PC-3 (cell line): ENCODE measurements around the gene CEBPA. TPM values are rescaled to one million over a fixed set of nuclear protein-coding genes. Genes with fewer than 3 reads are reported as not detected.

ENCODE experiments used
- ATAC-seq: fragments of 200-7000 bp; cut with Tn5 transposase; 2 replicates; pipeline ENCODE4 v1.9.1; 2020; ENCODE audit warnings: mild to moderate bottlenecking, moderate library complexity
- BruUV-seq: library from RNA; stranded (reverse); fragments of 400-500 nt; replicated peaks from 2 replicates; lab custom pipeline; 2021; lab: Mats Ljungman, UMichigan
- CTCF ChIA-PET: fragments of 300-600 bp; sonication (Branson Sonifier 250); formaldehyde crosslinking; loops from one replicate; lab custom pipeline; 2022; ENCODE audit warnings: antibody characterized with exemption; lab: Charles Lee
- POLR2A ChIA-PET: fragments of 300-600 bp; sonication (Branson Sonifier 250); formaldehyde crosslinking; loops from one replicate; lab custom pipeline; 2022; ENCODE audit warnings: antibody characterized with exemption; ENCODE audit not compliant: unreplicated experiment; lab: Charles Lee
- DNase-seq: peaks from one replicate; pipeline ENCODE4 v3.0.0-alpha.2; 2015
- H2AFZ ChIP-seq: fragments of 300-600 bp; sonication (generic); 2 replicates; pipeline ENCODE4 v1.6.0; 2016; ENCODE audit warnings: antibody characterized with exemption, low read length
- H3F3A ChIP-seq: fragments of 300-600 bp; sonication (generic); one replicate; pipeline ENCODE4 v1.6.0; 2017; ENCODE audit warnings: antibody characterized with exemption, low read length, control low read depth, mild to moderate bottlenecking; ENCODE audit not compliant: unreplicated experiment
- H3K27ac ChIP-seq: fragments of 300-600 bp; sonication (generic); 2 replicates; pipeline ENCODE4 v1.5.1; 2016; ENCODE audit warnings: mild to moderate bottlenecking, low read length
- H3K27me3 ChIP-seq: fragments of 300-600 bp; sonication (generic); 2 replicates; pipeline ENCODE4 v1.6.1; 2016; ENCODE audit warnings: low read length, mixed read lengths
- H3K36me3 ChIP-seq: fragments of 300-600 bp; sonication (generic); 2 replicates; pipeline ENCODE4 v1.6.1; 2016; ENCODE audit warnings: low read depth, mixed run types, low read length, mixed read lengths
- H3K4me1 ChIP-seq: fragments of 300-600 bp; sonication (generic); 2 replicates; pipeline ENCODE4 v1.5.1; 2016; ENCODE audit warnings: low read length; ENCODE audit not compliant: insufficient read depth
- H3K4me2 ChIP-seq: fragments of 300-600 bp; sonication (generic); 2 replicates; pipeline ENCODE4 v1.6.0; 2016; ENCODE audit warnings: low read length
- H3K4me3 ChIP-seq: fragments of 300-600 bp; sonication (generic); 2 replicates; pipeline ENCODE4 v1.5.1; 2016; ENCODE audit warnings: mild to moderate bottlenecking, low read length, mixed read lengths
- H3K79me2 ChIP-seq: fragments of 300-600 bp; sonication (generic); 2 replicates; pipeline ENCODE4 v1.6.1; 2017; ENCODE audit warnings: low read length, mixed read lengths
- H3K9ac ChIP-seq: fragments of 300-600 bp; sonication (generic); 2 replicates; pipeline ENCODE4 v1.6.0; 2016; ENCODE audit warnings: mild to moderate bottlenecking, low read length
- H3K9me2 ChIP-seq: fragments of 300-600 bp; sonication (generic); replicated peaks from 2 replicates; pipeline ENCODE4 v1.6.1; 2016; ENCODE audit warnings: mixed run types, low read length, mixed read lengths
- H3K9me3 ChIP-seq: fragments of 300-600 bp; sonication (generic); 2 replicates; pipeline ENCODE4 v1.6.1; 2016; ENCODE audit warnings: low read length, mixed read lengths
- H4K20me1 ChIP-seq: fragments of 300-600 bp; sonication (generic); 2 replicates; pipeline ENCODE4 v1.6.1; 2016; ENCODE audit warnings: low read length, mixed read lengths
- CTCF ChIP-seq: fragments of 300-600 bp; sonication (generic); conservative IDR thresholded peaks from 2 replicates; pipeline ENCODE4 v1.5.1; 2017; ENCODE audit warnings: antibody characterized with exemption, low read depth, mild to moderate bottlenecking, low read length
- EZH2 ChIP-seq: fragments of 300-600 bp; sonication (generic); IDR thresholded peaks from one replicate; pipeline ENCODE4 v1.6.1; 2017; ENCODE audit warnings: antibody characterized with exemption, mild to moderate bottlenecking, low read length; ENCODE audit not compliant: unreplicated experiment
- EZH2phosphoT487 ChIP-seq: fragments of 300-600 bp; sonication (generic); IDR thresholded peaks from 2 replicates; pipeline ENCODE4 v1.6.1; 2018; ENCODE audit warnings: mild to moderate bottlenecking, antibody characterized with exemption, low read length, borderline replicate concordance
- intact Hi-C: fragments of 100-400 bp; cut with micrococcal nuclease; formaldehyde crosslinking; loops from 2 replicates; pipeline ENCODE4 v1.9.0; 2023
- total RNA-seq: library from RNA; depleted of rRNA; stranded (reverse); fragments of >200 nt; gene quantifications from 2 replicates; pipeline ENCODE4 v1.2.3, GENCODE V29; 2014

CEBPA gene
- total RNA-seq, 1 experiment from 2014 or later = 2.9 TPM

- no TSS peak for BruUV-seq
- ChIA-PET CTCF (no interaction called here), POLR2A (no interaction called here)
- Histone ChIP-seq H3K36me3 (no peaks in the 10 kb centered on the region), H3K27ac (no peak overlapping the region), H3K79me2 (no peaks in the 10 kb centered on the region), H3K4me3 (no peak overlapping the region), H3K27me3 (no peaks in the 10 kb centered on the region), H4K20me1 (no peaks in the 10 kb centered on the region), H3F3A (no peaks in the 10 kb centered on the region), H3K4me1 (peaks cover 11% of the 10 kb centered on the region), H3K9me2 (no peaks in the 10 kb centered on the region), H3K9me3 (no peaks in the 10 kb centered on the region), H2AFZ (no peak overlapping the region), H3K4me2 (no peak overlapping the region), H3K9ac (no peak overlapping the region)
- intact Hi-C loops = no loop called here
- no peak for TF ChIP-seq EZH2phosphoT487
- no peak for TF ChIP-seq CTCF
- TF ChIP-seq EZH2 = no peak
- no peak for ATAC-seq
- DNase-seq = no peak
Measured at GRCh38 chr19:33273065-33273736, 29.1 kb downstream of the CEBPA start.

- TF ChIP-seq EZH2 (no peak), EZH2phosphoT487 (no peak), CTCF (no peak)
- no peak for ATAC-seq
- CTCF ChIA-PET = no interaction called here
- Histone ChIP-seq H3K4me2 (no peak overlapping the region), H4K20me1 (no peaks in the 10 kb centered on the region), H3K27ac (no peak overlapping the region), H3K27me3 (no peaks in the 10 kb centered on the region), H3F3A (no peaks in the 10 kb centered on the region), H3K79me2 (no peaks in the 10 kb centered on the region), H3K4me3 (no peak overlapping the region), H3K9me2 (no peaks in the 10 kb centered on the region), H2AFZ (no peak overlapping the region), H3K4me1 (peaks cover 11% of the 10 kb centered on the region), H3K36me3 (no peaks in the 10 kb centered on the region), H3K9ac (no peak overlapping the region), H3K9me3 (no peaks in the 10 kb centered on the region)
- intact Hi-C loops = no loop called here
- no peak for DNase-seq
- POLR2A ChIA-PET = no interaction called here
- no TSS peak for BruUV-seq
Measured at GRCh38 chr19:33271246-33272021, 30.9 kb downstream of the CEBPA start.

- no peak overlapping the region for H3K9ac ChIP-seq
- TF ChIP-seq EZH2 (no peak), EZH2phosphoT487 (no peak)
- no peaks in the 10 kb centered on the region for H3K27me3 ChIP-seq
- no peaks in the 10 kb centered on the region for H3K9me3 ChIP-seq
- H3K4me1 ChIP-seq = peaks cover 11% of the 10 kb centered on the region
- H3K9me2 ChIP-seq = no peaks in the 10 kb centered on the region
- H4K20me1 ChIP-seq = no peaks in the 10 kb centered on the region
- ChIA-PET POLR2A (no interaction called here), CTCF (no interaction called here)
- H2AFZ ChIP-seq = no peak overlapping the region
- no peaks in the 10 kb centered on the region for H3K36me3 ChIP-seq
- BruUV-seq = no TSS peak
- H3K4me2 ChIP-seq = no peak overlapping the region
- intact Hi-C loops = no loop called here
- no peak overlapping the region for H3K27ac ChIP-seq
- no peaks in the 10 kb centered on the region for H3K79me2 ChIP-seq
- DNase-seq (no peak), ATAC-seq (no peak)
- no peak overlapping the region for H3K4me3 ChIP-seq
- no peaks in the 10 kb centered on the region for H3F3A ChIP-seq
Measured at GRCh38 chr19:33270769-33271168, 31.6 kb downstream of the CEBPA start.
